H9 (cell line): ENCODE measurements around the gene SIRT7. TPM values are rescaled to one million over a fixed set of nuclear protein-coding genes. Genes with fewer than 3 reads are reported as not detected.

Source experiments
- DNase-seq: peaks from one replicate; pipeline ENCODE4 v3.0.0-alpha.2; 2017
- H2AFZ ChIP-seq: one replicate; pipeline ENCODE4 v1.6.1; 2013; ENCODE audit warnings: mild to moderate bottlenecking, low read length, control low read depth, moderate library complexity
- H2AK5ac ChIP-seq: 2 replicates; pipeline ENCODE4 v1.6.1; 2013; ENCODE audit warnings: low read length, control low read depth, mixed read lengths; ENCODE audit not compliant: insufficient read length
- H2BK120ac ChIP-seq: one replicate; pipeline ENCODE4 v1.6.1; 2013; ENCODE audit warnings: low read depth, mild to moderate bottlenecking, low read length, control low read depth, inconsistent platforms; ENCODE audit not compliant: poor library complexity, severe bottlenecking
- H2BK12ac ChIP-seq: 2 replicates; pipeline ENCODE4 v1.6.1; 2013; ENCODE audit warnings: low read length, control low read depth, mixed read lengths, low read depth; ENCODE audit not compliant: insufficient read length
- H2BK15ac ChIP-seq: 2 replicates; pipeline ENCODE4 v1.6.1; 2013; ENCODE audit warnings: low read depth, low read length, control low read depth
- H2BK20ac ChIP-seq: one replicate; pipeline ENCODE4 v1.6.1; 2013; ENCODE audit warnings: low read depth, mild to moderate bottlenecking, low read length, control low read depth, inconsistent platforms; ENCODE audit not compliant: poor library complexity, severe bottlenecking
- H2BK5ac ChIP-seq: 2 replicates; pipeline ENCODE4 v1.6.1; 2013; ENCODE audit warnings: low read length, control low read depth, mixed read lengths; ENCODE audit not compliant: insufficient read length
- H3K14ac ChIP-seq: 2 replicates; pipeline ENCODE4 v1.6.1; 2013; ENCODE audit warnings: low read length, control low read depth; ENCODE audit not compliant: insufficient read depth
- H3K18ac ChIP-seq: 2 replicates; pipeline ENCODE4 v1.6.1; 2013; ENCODE audit warnings: low read depth, mild to moderate bottlenecking, mixed read lengths, low read length, control low read depth; ENCODE audit not compliant: insufficient read length
- H3K23ac ChIP-seq: 2 replicates; pipeline ENCODE4 v1.6.1; 2013; ENCODE audit warnings: low read length, control low read depth, mixed read lengths, low read depth; ENCODE audit not compliant: insufficient read length
- H3K23me2 ChIP-seq: 2 replicates; pipeline ENCODE4 v1.6.1; 2013; ENCODE audit warnings: low read depth, mild to moderate bottlenecking, mixed read lengths, low read length, control low read depth; ENCODE audit not compliant: insufficient read length, poor library complexity, severe bottlenecking
- H3K27ac ChIP-seq: 2 replicates; pipeline ENCODE4 v1.5.1; 2013; ENCODE audit warnings: low read length, control low read depth, mixed read lengths, low read depth; ENCODE audit not compliant: insufficient read length
- H3K27me3 ChIP-seq: 2 replicates; pipeline ENCODE4 v1.6.1; 2013; ENCODE audit warnings: low read length, control low read depth, inconsistent platforms; ENCODE audit not compliant: insufficient read depth
- H3K4ac ChIP-seq: 2 replicates; pipeline ENCODE4 v1.6.1; 2013; ENCODE audit warnings: low read depth, mild to moderate bottlenecking, control low read depth, inconsistent platforms, low read length, moderate library complexity
- H3K4me1 ChIP-seq: 2 replicates; pipeline ENCODE4 v1.6.1; 2013; ENCODE audit warnings: low read length, control low read depth, inconsistent platforms; ENCODE audit not compliant: insufficient read depth
- H3K4me2 ChIP-seq: 2 replicates; pipeline ENCODE4 v1.6.1; 2013; ENCODE audit warnings: low read length, control low read depth, mixed read lengths; ENCODE audit not compliant: insufficient read length, insufficient read depth
- H3K56ac ChIP-seq: 2 replicates; pipeline ENCODE4 v1.6.1; 2013; ENCODE audit warnings: low read depth, mild to moderate bottlenecking, mixed read lengths, low read length, control low read depth; ENCODE audit not compliant: insufficient read length
- H3K79me1 ChIP-seq: 2 replicates; pipeline ENCODE4 v1.6.1; 2013; ENCODE audit warnings: low read depth, mild to moderate bottlenecking, moderate library complexity, low read length, control low read depth, inconsistent platforms; ENCODE audit not compliant: insufficient read depth, poor library complexity, severe bottlenecking
- H3K79me2 ChIP-seq: 2 replicates; pipeline ENCODE4 v1.6.1; 2013; ENCODE audit warnings: low read length, control low read depth, inconsistent platforms; ENCODE audit not compliant: insufficient read depth
- H3K9ac ChIP-seq: 2 replicates; pipeline ENCODE4 v1.6.1; 2013; ENCODE audit warnings: low read length, control low read depth, mixed read lengths; ENCODE audit not compliant: insufficient read length; ENCODE audit errors: extremely low read depth
- H3K9me3 ChIP-seq: one replicate; pipeline ENCODE4 v1.6.1; 2013; ENCODE audit warnings: low read depth, low read length, inconsistent platforms; ENCODE audit not compliant: control insufficient read depth
- H3T11ph ChIP-seq: one replicate; pipeline ENCODE4 v1.6.1; 2013; ENCODE audit warnings: mild to moderate bottlenecking, low read length, control low read depth, inconsistent platforms
- H4K20me1 ChIP-seq: one replicate; pipeline ENCODE4 v1.6.1; 2013; ENCODE audit not compliant: control insufficient read depth, insufficient read length, insufficient read depth
- H4K5ac ChIP-seq: 2 replicates; pipeline ENCODE4 v1.6.1; 2013; ENCODE audit warnings: low read depth, mild to moderate bottlenecking, mixed read lengths, low read length, control low read depth; ENCODE audit not compliant: insufficient read length
- H4K8ac ChIP-seq: replicated peaks from 2 replicates; pipeline ENCODE4 v1.6.1; 2013; ENCODE audit warnings: low read length, control low read depth, mixed read lengths, low read depth; ENCODE audit not compliant: insufficient read length
- H4K91ac ChIP-seq: 2 replicates; pipeline ENCODE4 v1.6.1; 2013; ENCODE audit warnings: low read depth, mild to moderate bottlenecking, moderate library complexity, mixed read lengths, low read length, control low read depth; ENCODE audit not compliant: insufficient read length
- H3K27ac Mint-ChIP-seq, 3 experiments: 2 replicates in 2 of 3; 3 replicates in 1 of 3; pipeline ENCODE4 v1.8.0; 2020 to 2021; ENCODE audit warnings: mixed read lengths in 3 of 3, mild to moderate bottlenecking in 1 of 3, moderate library complexity in 1 of 3
- H3K27me3 Mint-ChIP-seq: 2 replicates; pipeline ENCODE4 v1.8.0; 2021; ENCODE audit warnings: low read depth, mild to moderate bottlenecking, moderate library complexity, mixed read lengths
- H3K36me3 Mint-ChIP-seq, 3 experiments: 2 replicates in 2 of 3; 3 replicates in 1 of 3; pipeline ENCODE4 v1.8.0; 2020 to 2021; ENCODE audit warnings: low read depth in 3 of 3, mixed read lengths in 3 of 3; ENCODE audit not compliant: insufficient read depth in 1 of 3
- H3K4me1 Mint-ChIP-seq, 2 experiments: 2 replicates each; pipeline ENCODE4 v1.8.0; 2020; ENCODE audit warnings: mixed read lengths in 2 of 2
- H3K4me3 Mint-ChIP-seq, 2 experiments: 2 replicates in 1 of 2; 3 replicates in 1 of 2; pipeline ENCODE4 v1.8.0; 2020 to 2021; ENCODE audit warnings: mild to moderate bottlenecking in 2 of 2, mixed read lengths in 2 of 2, moderate library complexity in 1 of 2
- H3K9me3 Mint-ChIP-seq, 2 experiments: 2 replicates in 1 of 2; 3 replicates in 1 of 2; pipeline ENCODE4 v1.8.0; 2020; ENCODE audit warnings: mild to moderate bottlenecking in 2 of 2, mixed read lengths in 2 of 2, moderate library complexity in 1 of 2
- CTCF ChIP-seq: fragments of 200-600 bp; sonication (generic); conservative IDR thresholded peaks from 3 replicates; pipeline ENCODE4 v1.8.0; 2021; ENCODE audit warnings: antibody characterized with exemption, mild to moderate bottlenecking
- WGBS: extraction: QIAGEN DNeasy Blood & Tissue Kit; methylation state at CpG from one replicate; pipeline ENCODE4 v1.1.7; 2013; ENCODE audit warnings: missing lambda C conversion rate, low lambda C conversion rate, mixed read lengths; ENCODE audit not compliant: insufficient read length; ENCODE audit errors: extremely low coverage; 5-methylcytosine and 5-hydroxymethylcytosine counted together
- total RNA-seq: library from RNA; stranded (reverse); gene quantifications from 2 replicates; pipeline ENCODE4 v1.2.1, GENCODE V29; 2021

SIRT7 gene
- total RNA-seq, 1 experiment from 2014 or later: 29.7 TPM

GRCh38 chr17:81903415-81903831 is 14.6 kb downstream of the SIRT7 start:
- no peaks in the 10 kb centered on the region for H3K79me1 ChIP-seq
- Mint-ChIP-seq H3K9me3 (no peaks in the 10 kb centered on the region), H3K27ac (no peak overlapping the region), H3K4me3 (no peak overlapping the region), H3K4me1 (peaks cover 0 to 3% of the 10 kb centered on the region in 2 experiments; a peak in 2 of 4 replicates), H3K36me3 (peaks cover 4 to 25% (median 12%) of the 10 kb centered on the region in 3 experiments; a peak in 6 of 7 replicates), H3K27me3 (peaks cover 11% of the 10 kb centered on the region)
- no peak overlapping the region for H4K8ac ChIP-seq
- TF ChIP-seq CTCF: no peak
- no peak overlapping the region for H2BK12ac ChIP-seq
- no peak for DNase-seq
- H3K56ac ChIP-seq: no peak overlapping the region
- H2AK5ac ChIP-seq: no peak overlapping the region
- no peak overlapping the region for H2BK5ac ChIP-seq
- H4K20me1 ChIP-seq: no peaks in the 10 kb centered on the region
- no peak overlapping the region for H3K18ac ChIP-seq
- no peak overlapping the region for H2AFZ ChIP-seq
- no peak overlapping the region for H2BK15ac ChIP-seq
- no peak overlapping the region for H4K5ac ChIP-seq
- H3T11ph ChIP-seq: no peak overlapping the region
- no peak overlapping the region for H3K27ac ChIP-seq
- no peak overlapping the region for H3K23ac ChIP-seq
- no peak overlapping the region for H3K9ac ChIP-seq
- no peak overlapping the region for H2BK120ac ChIP-seq
- no peaks in the 10 kb centered on the region; the same call in 1 of the 2 replicates for H3K27me3 ChIP-seq
- no peak overlapping the region for H3K4ac ChIP-seq
- H3K23me2 ChIP-seq: peaks cover 11% of the 10 kb centered on the region
- H4K91ac ChIP-seq: no peak overlapping the region
- H3K9me3 ChIP-seq: no peaks in the 10 kb centered on the region
- H3K79me2 ChIP-seq: no peaks in the 10 kb centered on the region
- H3K4me2 ChIP-seq: no peak overlapping the region
- no CpG with 5 or more reads among the region's 10 CpGs for WGBS
- H3K4me1 ChIP-seq: no peaks in the 10 kb centered on the region
- H2BK20ac ChIP-seq: no peak overlapping the region
- H3K14ac ChIP-seq: no peak overlapping the region
